SK-N-SH treated with all-trans-retinoic acid at 6 μM for 48 hours (cell line): Measurements from ENCODE around the gene WFDC6.

Experiments
- ATAC-seq: fragments of 200-7000 bp; cut with Tn5 transposase; 3 replicates; pipeline ENCODE4 v1.9.1; 2020; ENCODE audit warnings: mild to moderate bottlenecking, moderate library complexity
- ARNTL ChIP-seq: fragments of 450-650 bp; formaldehyde crosslinking; IDR thresholded peaks from 2 replicates; pipeline ENCODE4 v1.5.0; 2020; ENCODE audit warnings: low read depth, mild to moderate bottlenecking, moderate library complexity, borderline replicate concordance
- BACH2 ChIP-seq: fragments of 250-450 bp; sonication (Bioruptor Pico); IDR thresholded peaks from 2 replicates; pipeline ENCODE4 v1.9.0; 2021; ENCODE audit warnings: mild to moderate bottlenecking, borderline replicate concordance
- CREB5 ChIP-seq: fragments of 250-450 bp; sonication (Bioruptor Pico); IDR thresholded peaks from 2 replicates; pipeline ENCODE4 v1.5.1; 2020; ENCODE audit warnings: low read depth, mild to moderate bottlenecking, moderate library complexity
- CSDC2 ChIP-seq: fragments of 250-450 bp; sonication (Bioruptor Pico); IDR thresholded peaks from 2 replicates; pipeline ENCODE4 v1.5.0; 2020; ENCODE audit warnings: mild to moderate bottlenecking, moderate library complexity
- CSRNP3 ChIP-seq: fragments of 250-450 bp; sonication (Bioruptor Pico); IDR thresholded peaks from 2 replicates; pipeline ENCODE4 v1.5.1; 2021; ENCODE audit warnings: mild to moderate bottlenecking, moderate library complexity
- ESRRG ChIP-seq: fragments of 250-450 bp; sonication (Bioruptor Pico); IDR thresholded peaks from 2 replicates; pipeline ENCODE4 v1.6.1; 2021; ENCODE audit warnings: mild to moderate bottlenecking
- GLIS3 ChIP-seq: fragments of 250-450 bp; sonication (Bioruptor Pico); IDR thresholded peaks from 2 replicates; pipeline ENCODE4 v1.5.0; 2020; ENCODE audit warnings: mild to moderate bottlenecking, moderate library complexity
- ISL1 ChIP-seq: fragments of 250-450 bp; sonication (Bioruptor Pico); IDR thresholded peaks from 2 replicates; pipeline ENCODE4 v2.1.2; 2022; ENCODE audit warnings: mild to moderate bottlenecking, moderate library complexity
- OSR1 ChIP-seq: fragments of 250-450 bp; sonication (Bioruptor Pico); IDR thresholded peaks from 2 replicates; pipeline ENCODE4 v1.8.0; 2022; ENCODE audit warnings: moderate library complexity, mild to moderate bottlenecking, inconsistent platforms
- PATZ1 ChIP-seq: fragments of 250-450 bp; sonication (Bioruptor Pico); IDR thresholded peaks from 2 replicates; pipeline ENCODE4 v1.8.0; 2020; ENCODE audit warnings: mild to moderate bottlenecking, moderate library complexity, borderline replicate concordance
- POU6F1 ChIP-seq: fragments of 250-450 bp; sonication (Bioruptor Pico); IDR thresholded peaks from 2 replicates; pipeline ENCODE4 v1.8.0; 2021; ENCODE audit warnings: low read depth, mild to moderate bottlenecking, moderate library complexity, borderline replicate concordance
- PPARA ChIP-seq: fragments of 250-450 bp; sonication (Bioruptor Pico); IDR thresholded peaks from 2 replicates; pipeline ENCODE4 v1.5.0; 2020; ENCODE audit warnings: mild to moderate bottlenecking, borderline replicate concordance
- RARB ChIP-seq: fragments of 250-450 bp; sonication (Bioruptor Pico); IDR thresholded peaks from 2 replicates; pipeline ENCODE4 v1.8.0; 2021; ENCODE audit warnings: mild to moderate bottlenecking, moderate library complexity
- SNAI2 ChIP-seq: fragments of 250-450 bp; sonication (Bioruptor Pico); IDR thresholded peaks from 2 replicates; pipeline ENCODE4 v1.5.0; 2020; ENCODE audit warnings: mild to moderate bottlenecking, moderate library complexity
- TCF4 ChIP-seq: fragments of 250-450 bp; sonication (Bioruptor Pico); IDR thresholded peaks from 2 replicates; pipeline ENCODE4 v1.8.0; 2021; ENCODE audit warnings: mild to moderate bottlenecking, moderate library complexity, borderline replicate concordance
- TOX ChIP-seq: fragments of 250-450 bp; sonication (Bioruptor Pico); IDR thresholded peaks from 2 replicates; pipeline ENCODE4 v1.8.0; 2021; ENCODE audit warnings: mild to moderate bottlenecking, moderate library complexity, borderline replicate concordance
- TSHZ2 ChIP-seq: fragments of 250-450 bp; sonication (Bioruptor Pico); IDR thresholded peaks from 2 replicates; pipeline ENCODE4 v1.5.0; 2020; ENCODE audit warnings: mild to moderate bottlenecking, moderate library complexity
- ZC3H10 ChIP-seq: fragments of 250-450 bp; sonication (Bioruptor Pico); IDR thresholded peaks from 2 replicates; pipeline ENCODE4 v1.5.1; 2021; ENCODE audit warnings: mild to moderate bottlenecking, moderate library complexity
- ZFP30 ChIP-seq: fragments of 450-650 bp; formaldehyde crosslinking; IDR thresholded peaks from 2 replicates; pipeline ENCODE4 v1.5.0; 2022; ENCODE audit warnings: mild to moderate bottlenecking, moderate library complexity
- ZNF565 ChIP-seq: fragments of 450-650 bp; formaldehyde crosslinking; conservative IDR thresholded peaks from 2 replicates; pipeline ENCODE4 v1.5.0; 2020; ENCODE audit warnings: low read depth, mild to moderate bottlenecking, moderate library complexity

WFDC6 gene

GRCh38 chr20:45555198-45555597 is 15.9 kb upstream of the WFDC6 start (continued):
- TF ChIP-seq CSRNP3 (no peak), BACH2 (CRISPR knock-in tag) (no peak), ZNF565 (CRISPR knock-in tag) (no peak), RARB (CRISPR knock-in tag) (no peak)

GRCh38 chr20:45552456-45552855 is 13.2 kb upstream of the WFDC6 start:
- no peak for TF ChIP-seq BACH2 (CRISPR knock-in tag)
- no peak for TF ChIP-seq TCF4
- no peak for TF ChIP-seq TOX
- TF ChIP-seq ARNTL (CRISPR knock-in tag): no peak
- no peak for TF ChIP-seq ZC3H10 (CRISPR knock-in tag)
- TF ChIP-seq ZNF565 (CRISPR knock-in tag): no peak
- no peak for TF ChIP-seq OSR1 (CRISPR knock-in tag)
- no peak for TF ChIP-seq CSDC2 (CRISPR knock-in tag)
- no peak for TF ChIP-seq PATZ1 (CRISPR knock-in tag)
- TF ChIP-seq CSRNP3: no peak
- TF ChIP-seq ZFP30 (CRISPR knock-in tag): no peak
- TF ChIP-seq ISL1: no peak
- no peak for TF ChIP-seq SNAI2 (CRISPR knock-in tag)
- TF ChIP-seq TSHZ2 (CRISPR knock-in tag): no peak
- TF ChIP-seq CREB5 (CRISPR knock-in tag): no peak
- no peak for TF ChIP-seq POU6F1 (CRISPR knock-in tag)
- no peak for ATAC-seq

GRCh38 chr20:45550765-45551164 is 11.5 kb upstream of the WFDC6 start:
- no peak for ATAC-seq
- TF ChIP-seq ARNTL (CRISPR knock-in tag) (no peak), RARB (CRISPR knock-in tag) (no peak), OSR1 (CRISPR knock-in tag) (no peak), GLIS3 (CRISPR knock-in tag) (no peak), TSHZ2 (CRISPR knock-in tag) (no peak), PATZ1 (CRISPR knock-in tag) (no peak), PPARA (CRISPR knock-in tag) (no peak), ESRRG (no peak), POU6F1 (CRISPR knock-in tag) (no peak)
